Tongue (tissue), 1 donor: ENCODE data around the gene CHIC1. TPM values are rescaled to one million over a fixed set of nuclear protein-coding genes. Genes with fewer than 3 reads are reported as not detected.

Experiments
- total RNA-seq: library from RNA; depleted of rRNA; stranded (reverse); fragments of >200 nt; gene quantifications from one replicate; pipeline ENCODE4 v1.2.3, GENCODE V29; 2014

Gene CHIC1
- total RNA-seq, 1 donor from 2014 or later, result 22.3 TPM

Other genes with a start within 250 kb of the CHIC1 start
- gene CDX4, start 116.1 kb upstream of the CHIC1 start, total RNA-seq, result not detected